Activated T-cell treated with anti-CD3 and anti-CD28 coated beads, Interleukin-2, amount 50 U/mL, for 4 hours (primary cell): Measurements from ENCODE around the gene HELZ2. TPM values are rescaled to one million over a fixed set of nuclear protein-coding genes. Genes with fewer than 3 reads are reported as not detected.
"Not testable (repeated sequence)": the region's sequence is repeated elsewhere in the genome, so short reads cannot be mapped to it uniquely, and the experiment has no call there.

Experiments used
- ATAC-seq, 2 donors: fragments of 200-7000 bp; cut with Tn5 transposase; one replicate each; pipeline ENCODE4 v1.10.0; 2021
- DNase-seq: peaks from one replicate; pipeline ENCODE4 v3.0.0-alpha.2; 2020
- H3K27me3 Mint-ChIP-seq: one replicate; pipeline ENCODE4 v1.8.0; 2021; ENCODE audit warnings: low read depth, mixed read lengths
- H3K36me3 Mint-ChIP-seq: one replicate; pipeline ENCODE4 v1.8.0; 2022; ENCODE audit warnings: mixed read lengths; ENCODE audit not compliant: insufficient read depth
- H3K4me1 Mint-ChIP-seq: one replicate; pipeline ENCODE4 v1.8.0; 2021; ENCODE audit warnings: low read depth, mixed read lengths
- H3K4me3 Mint-ChIP-seq: one replicate; pipeline ENCODE4 v1.8.0; 2021; ENCODE audit warnings: mild to moderate bottlenecking, moderate library complexity, mixed read lengths
- H3K9me3 Mint-ChIP-seq: one replicate; pipeline ENCODE4 v1.8.0; 2021; ENCODE audit warnings: mixed read lengths
- total RNA-seq, 3 donors: library from RNA; stranded (reverse); gene quantifications; one replicate each; pipeline ENCODE4 v1.2.1, GENCODE V29; 2021

HELZ2 gene
- total RNA-seq, 3 donors from 2014 or later: 7.4 to 11.9 (median 7.8) TPM

DNA sequence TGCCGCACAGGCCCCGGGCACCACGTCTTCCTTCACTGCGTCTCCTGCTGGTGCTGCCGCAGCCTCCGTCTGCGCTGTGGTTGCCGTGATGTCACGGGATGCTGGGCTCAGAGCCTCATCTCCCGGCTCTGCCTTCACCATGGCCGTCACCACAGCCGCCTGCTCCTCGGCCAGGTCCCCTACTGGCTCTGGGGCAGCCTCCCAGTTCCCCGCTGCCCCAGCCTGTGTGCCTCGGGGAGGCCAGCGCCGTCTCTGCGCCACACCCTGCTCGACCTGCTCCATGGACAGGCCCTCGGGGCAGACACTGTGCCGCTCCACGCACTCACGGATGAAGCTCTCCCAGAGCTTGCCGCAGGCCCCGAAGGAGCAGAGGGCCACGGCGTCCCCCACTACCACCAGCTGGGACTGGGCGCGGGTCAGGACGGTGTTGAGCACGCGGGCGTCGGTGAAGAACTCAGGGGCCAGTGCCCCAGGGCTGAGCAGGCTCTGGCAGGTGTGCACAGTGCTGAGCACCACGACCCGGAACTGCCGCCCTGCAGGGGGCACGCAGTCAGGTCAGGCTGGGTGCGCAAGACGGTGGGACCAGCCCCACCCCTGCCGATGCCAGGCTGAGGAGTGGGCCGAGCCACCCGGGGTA lies 8.2 kb downstream of the HELZ2 start:
- H3K36me3 Mint-ChIP-seq: peaks cover 5% of the 10 kb centered on the region
- H3K4me3 Mint-ChIP-seq: no peak overlapping the region
- H3K27me3 Mint-ChIP-seq: no peaks in the 10 kb centered on the region
- no peak for ATAC-seq
- DNase-seq: no peak
- H3K4me1 Mint-ChIP-seq: peaks cover 20% of the 10 kb centered on the region
- H3K9me3 Mint-ChIP-seq: no peaks in the 10 kb centered on the region

DNA sequence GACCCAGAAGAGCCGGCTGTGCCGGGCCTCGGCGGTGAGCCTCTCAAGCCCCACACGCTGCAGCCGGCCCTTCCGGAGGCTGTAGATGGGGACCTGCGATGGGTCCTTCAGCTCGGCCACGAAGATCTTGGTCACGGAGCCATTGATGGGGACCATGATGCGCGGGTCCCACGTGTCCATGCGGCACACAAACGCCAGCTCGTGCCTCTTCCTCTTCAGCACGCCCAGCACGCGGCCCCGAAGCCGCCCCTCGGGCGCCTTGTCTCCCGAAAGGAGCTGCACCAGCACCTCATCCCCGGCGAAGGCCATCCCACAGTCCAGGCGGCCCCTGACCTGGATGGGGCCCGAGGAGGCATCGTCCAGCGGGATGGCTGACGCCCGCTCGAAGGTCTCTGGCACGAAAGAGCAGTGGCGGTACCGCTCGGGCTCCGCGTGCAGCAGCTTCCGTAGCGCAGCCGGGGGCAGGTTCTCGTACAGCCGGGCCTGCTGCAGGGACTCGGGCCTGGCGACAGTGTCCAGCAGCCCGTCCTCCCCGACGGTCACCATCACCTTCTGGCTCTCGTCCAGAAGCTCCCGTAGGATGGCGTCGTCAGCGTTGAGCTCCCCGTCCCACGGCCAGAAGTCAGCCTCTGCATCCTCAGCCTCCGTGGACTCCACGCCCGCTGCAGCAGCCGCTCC lies 8.9 kb downstream of the HELZ2 start:
- peaks cover 9% of the 10 kb centered on the region for H3K36me3 Mint-ChIP-seq
- H3K4me1 Mint-ChIP-seq: peaks cover 21% of the 10 kb centered on the region
- DNase-seq (no peak), ATAC-seq (no peak)
- no peaks in the 10 kb centered on the region for H3K9me3 Mint-ChIP-seq
- H3K4me3 Mint-ChIP-seq: no peak overlapping the region
- H3K27me3 Mint-ChIP-seq: no peaks in the 10 kb centered on the region

DNA sequence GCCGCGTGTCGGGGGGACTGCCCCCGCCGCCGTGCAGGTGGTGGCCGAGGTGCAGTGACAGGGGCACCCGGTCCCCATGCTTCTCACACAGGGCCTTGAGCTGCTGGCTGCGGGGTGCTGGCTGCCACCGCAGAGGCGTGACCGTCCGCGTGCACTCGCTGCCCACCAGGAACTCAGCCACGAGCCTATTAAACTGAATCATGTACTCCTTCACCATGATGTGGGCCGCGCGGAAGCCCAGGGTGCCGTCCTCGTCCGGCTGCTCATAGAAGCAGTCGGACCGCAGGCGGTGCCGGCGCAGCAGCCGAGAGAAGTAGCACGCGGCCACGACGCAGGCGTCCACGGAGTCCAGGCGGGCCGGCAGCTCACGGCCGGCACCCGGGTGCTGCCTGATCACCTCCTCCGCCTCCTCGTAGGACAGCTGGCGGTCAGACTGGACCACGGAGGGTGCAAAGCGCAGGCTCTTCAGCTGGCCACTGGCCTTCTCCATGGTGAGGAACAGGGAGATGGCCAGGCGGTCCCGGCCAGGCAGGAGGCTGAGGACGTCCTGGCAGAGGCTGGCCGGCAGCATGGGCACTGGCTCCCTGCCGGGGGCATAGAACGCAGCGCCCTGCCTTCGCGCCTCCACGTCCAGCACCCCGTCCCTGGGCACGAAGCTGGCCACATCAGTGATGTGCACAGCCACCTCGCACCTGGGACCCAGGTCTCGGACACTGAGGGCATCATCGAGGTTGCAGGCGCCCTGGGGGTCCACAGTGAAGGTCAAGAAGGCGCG lies 9.8 kb downstream of the HELZ2 start:
- peaks cover 19% of the 10 kb centered on the region for H3K4me1 Mint-ChIP-seq
- no peak for DNase-seq
- no peaks in the 10 kb centered on the region for H3K9me3 Mint-ChIP-seq
- H3K27me3 Mint-ChIP-seq: no peaks in the 10 kb centered on the region
- H3K36me3 Mint-ChIP-seq: peaks cover 9% of the 10 kb centered on the region
- ATAC-seq: no peak
- no peak overlapping the region for H3K4me3 Mint-ChIP-seq

DNA sequence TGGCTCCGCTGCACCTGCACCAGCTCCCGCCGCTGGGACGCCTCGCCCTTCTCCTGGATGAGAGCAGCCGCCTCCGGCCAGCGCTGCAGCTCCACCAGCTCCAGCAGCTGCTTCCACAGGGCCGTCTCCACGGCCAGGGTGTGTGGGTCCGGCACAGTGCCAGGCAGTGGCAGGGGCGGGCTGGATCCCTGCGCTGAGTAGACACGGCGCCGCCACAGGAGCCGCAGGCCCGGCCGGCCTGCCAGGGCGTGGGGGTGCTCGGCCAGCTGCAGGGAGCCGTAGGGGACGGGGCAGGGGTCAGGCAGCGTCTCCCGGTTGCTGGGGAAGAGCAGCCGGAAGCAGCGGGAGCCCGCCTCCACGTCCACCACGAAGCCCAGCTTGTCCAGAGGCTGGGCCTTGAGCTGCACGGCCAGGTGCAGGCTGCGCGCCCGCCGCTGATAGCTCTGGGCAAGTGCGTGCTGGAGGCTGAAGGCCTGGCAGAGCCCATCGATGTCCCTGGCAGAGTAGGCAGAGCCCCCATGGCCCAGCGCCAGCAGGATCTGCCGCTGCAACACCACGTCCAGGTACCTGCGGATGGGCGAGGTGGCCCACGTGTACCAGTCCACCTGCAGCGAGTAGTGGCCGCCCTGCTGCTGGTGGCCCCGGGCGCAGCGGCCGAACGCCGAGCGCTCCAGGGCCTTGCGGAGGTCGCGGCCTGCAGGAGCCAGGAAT lies 10.7 kb downstream of the HELZ2 start:
- Mint-ChIP-seq H3K9me3 (no peaks in the 10 kb centered on the region), H3K4me3 (no peak overlapping the region), H3K4me1 (peaks cover 15% of the 10 kb centered on the region), H3K27me3 (no peaks in the 10 kb centered on the region), H3K36me3 (peaks cover 12% of the 10 kb centered on the region)
- DNase-seq (no peak), ATAC-seq (no peak)

DNA sequence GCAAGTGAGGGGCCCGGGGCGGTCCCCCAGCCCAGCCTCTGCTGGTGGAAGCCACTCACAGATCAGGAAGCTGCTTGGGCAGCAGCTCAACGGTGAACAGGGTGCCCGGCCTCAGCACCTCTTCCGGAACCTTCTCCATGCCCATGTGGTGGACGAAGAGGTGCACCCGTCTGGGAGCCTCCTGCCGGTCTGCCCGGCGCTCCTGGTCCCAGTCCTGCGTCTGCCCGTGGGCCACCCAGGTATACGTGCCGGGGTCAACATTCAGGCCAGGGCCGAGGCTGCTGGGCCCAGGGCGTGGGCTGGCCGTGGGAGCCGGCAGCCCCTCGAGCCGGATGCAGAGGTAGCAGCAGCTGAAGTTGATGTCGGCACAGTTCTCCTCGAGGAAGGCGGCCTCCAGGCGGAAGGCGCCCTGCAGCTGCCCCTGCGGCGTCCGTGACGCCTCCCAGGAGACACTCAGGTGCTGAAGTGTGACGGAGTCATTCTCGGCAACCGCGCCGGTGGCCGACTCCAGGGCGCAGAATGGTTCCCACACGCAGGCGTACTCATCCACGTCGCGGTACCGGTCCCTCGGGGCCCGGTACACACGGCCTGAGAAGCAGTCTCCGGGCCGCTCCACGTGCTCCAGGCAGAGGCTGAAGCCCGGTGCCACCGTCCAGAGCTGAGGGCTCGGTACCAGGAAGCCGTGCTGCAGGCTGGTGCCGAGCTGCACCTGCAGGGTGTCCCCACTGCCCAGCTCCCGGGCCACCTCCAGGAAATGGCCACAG lies 11.4 kb downstream of the HELZ2 start:
- Mint-ChIP-seq H3K27me3 (no peaks in the 10 kb centered on the region), H3K9me3 (no peaks in the 10 kb centered on the region), H3K36me3 (peaks cover 12% of the 10 kb centered on the region), H3K4me1 (peaks cover 7% of the 10 kb centered on the region), H3K4me3 (no peak overlapping the region)
- DNase-seq: no peak
- no peak for ATAC-seq

DNA sequence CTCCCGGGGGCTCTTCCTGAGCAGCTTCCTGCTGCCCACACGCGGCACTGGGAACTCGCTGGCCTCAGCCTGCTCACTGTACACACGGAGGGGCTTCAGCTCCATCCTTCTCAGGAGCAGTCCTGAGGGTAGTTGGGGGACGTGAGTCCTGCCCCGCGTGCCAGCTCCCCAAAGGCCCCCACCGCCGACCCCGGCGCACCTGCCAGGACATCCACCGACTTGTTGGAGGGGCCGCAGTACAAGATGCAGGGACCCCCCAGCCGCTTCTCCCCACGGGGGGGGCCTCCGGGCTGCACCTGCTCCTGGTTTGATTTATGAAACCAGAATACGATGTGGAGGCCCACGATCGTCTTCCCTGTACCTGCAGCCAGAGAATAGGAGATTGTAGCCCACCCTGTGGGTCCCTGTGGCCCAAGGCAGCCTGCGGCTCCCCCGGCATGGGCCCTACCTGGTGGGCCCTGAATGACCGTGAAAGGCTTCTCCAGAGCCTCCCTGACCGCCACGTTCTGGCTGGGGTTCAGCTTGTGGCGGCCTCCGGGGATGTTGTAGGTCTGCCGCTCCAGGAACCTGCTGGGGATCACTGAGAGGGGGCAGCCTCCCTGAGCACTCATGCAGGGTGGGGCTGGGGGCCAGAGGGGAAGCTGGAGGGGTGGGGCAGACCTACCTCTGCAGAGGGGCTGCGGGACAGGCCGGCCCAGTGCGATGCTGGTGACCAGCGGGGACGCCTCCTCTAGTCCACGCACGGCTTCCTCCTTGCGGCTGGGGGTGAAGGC lies 12.2 kb downstream of the HELZ2 start:
- ATAC-seq: no peak
- peaks cover 12% of the 10 kb centered on the region for H3K36me3 Mint-ChIP-seq

DNA sequence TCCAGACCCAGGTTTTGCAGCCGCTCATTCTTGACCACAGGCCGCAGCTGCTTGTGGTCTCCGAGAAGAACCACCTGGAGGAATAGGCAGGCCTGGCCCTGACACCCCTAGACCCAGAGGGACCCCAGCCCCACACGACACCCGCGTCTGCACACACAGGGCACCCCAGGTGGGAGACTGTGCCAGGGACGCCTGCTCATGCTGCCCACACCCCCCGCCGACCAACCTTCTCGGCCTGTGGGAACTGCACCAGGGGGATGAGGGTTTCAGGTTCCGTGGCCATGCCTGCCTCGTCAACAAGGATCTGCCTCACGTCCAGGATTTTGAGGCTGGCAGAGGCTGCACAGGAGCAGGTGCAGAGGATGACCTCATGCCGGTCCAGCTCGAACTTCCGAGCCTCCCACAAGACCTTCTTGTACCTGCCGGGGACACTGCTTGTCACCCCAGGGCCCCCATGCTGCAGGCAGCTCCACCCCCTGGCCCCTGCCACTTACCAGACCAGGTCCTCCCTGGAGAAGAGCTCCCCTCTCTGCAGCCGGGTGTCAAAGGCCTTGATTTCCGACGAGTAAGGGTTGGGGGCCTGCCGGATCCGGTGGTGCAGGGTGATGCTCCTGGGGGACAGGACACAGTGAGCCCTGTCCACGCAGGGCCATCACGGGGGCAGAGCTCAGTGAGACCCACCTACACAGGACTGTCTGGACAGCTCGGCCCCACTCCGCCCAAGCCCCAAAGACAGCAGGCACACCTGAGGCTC lies 13.0 kb downstream of the HELZ2 start:
- Mint-ChIP-seq H3K4me3 (no peak overlapping the region), H3K9me3 (no peaks in the 10 kb centered on the region), H3K4me1 (peaks cover 1% of the 10 kb centered on the region), H3K36me3 (peaks cover 12% of the 10 kb centered on the region), H3K27me3 (no peaks in the 10 kb centered on the region)
- no peak for DNase-seq
- no peak for ATAC-seq

More for the DNA sequence above, 12.2 kb downstream of the HELZ2 start:
- Mint-ChIP-seq H3K4me3 (no peak overlapping the region), H3K27me3 (no peaks in the 10 kb centered on the region), H3K4me1 (peaks cover 1% of the 10 kb centered on the region), H3K9me3 (no peaks in the 10 kb centered on the region)
- DNase-seq: no peak

DNA sequence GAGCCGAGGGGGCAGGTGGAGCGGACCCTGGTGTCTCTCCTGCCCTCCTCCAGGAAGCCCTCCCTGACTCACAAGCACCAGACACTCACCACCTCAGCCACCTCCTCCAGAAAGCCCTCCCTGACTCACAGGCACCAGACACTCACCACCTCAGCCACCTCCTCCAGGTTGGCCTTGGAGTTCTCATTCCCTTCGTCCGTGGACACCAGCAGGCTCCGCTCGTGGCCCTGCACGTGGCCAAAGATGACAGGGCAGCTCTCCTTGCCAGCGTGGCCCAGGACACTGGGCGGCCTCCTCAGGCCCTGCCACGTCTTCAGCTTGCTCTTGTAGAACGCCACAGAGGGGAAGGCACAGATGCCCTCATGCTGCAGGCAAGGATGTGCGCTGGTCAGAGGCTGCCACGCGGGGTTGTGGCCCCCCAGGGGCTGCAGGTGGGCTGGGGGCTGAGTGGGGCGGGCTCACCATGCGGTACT lies 13.7 kb downstream of the HELZ2 start:
- H3K9me3 Mint-ChIP-seq: no peaks in the 10 kb centered on the region
- no peak overlapping the region for H3K4me3 Mint-ChIP-seq
- H3K27me3 Mint-ChIP-seq: no peaks in the 10 kb centered on the region
- H3K36me3 Mint-ChIP-seq: peaks cover 9% of the 10 kb centered on the region
- DNase-seq (no peak), ATAC-seq (peak; percentile 39 to 76)
- peaks cover 1% of the 10 kb centered on the region for H3K4me1 Mint-ChIP-seq

DNA sequence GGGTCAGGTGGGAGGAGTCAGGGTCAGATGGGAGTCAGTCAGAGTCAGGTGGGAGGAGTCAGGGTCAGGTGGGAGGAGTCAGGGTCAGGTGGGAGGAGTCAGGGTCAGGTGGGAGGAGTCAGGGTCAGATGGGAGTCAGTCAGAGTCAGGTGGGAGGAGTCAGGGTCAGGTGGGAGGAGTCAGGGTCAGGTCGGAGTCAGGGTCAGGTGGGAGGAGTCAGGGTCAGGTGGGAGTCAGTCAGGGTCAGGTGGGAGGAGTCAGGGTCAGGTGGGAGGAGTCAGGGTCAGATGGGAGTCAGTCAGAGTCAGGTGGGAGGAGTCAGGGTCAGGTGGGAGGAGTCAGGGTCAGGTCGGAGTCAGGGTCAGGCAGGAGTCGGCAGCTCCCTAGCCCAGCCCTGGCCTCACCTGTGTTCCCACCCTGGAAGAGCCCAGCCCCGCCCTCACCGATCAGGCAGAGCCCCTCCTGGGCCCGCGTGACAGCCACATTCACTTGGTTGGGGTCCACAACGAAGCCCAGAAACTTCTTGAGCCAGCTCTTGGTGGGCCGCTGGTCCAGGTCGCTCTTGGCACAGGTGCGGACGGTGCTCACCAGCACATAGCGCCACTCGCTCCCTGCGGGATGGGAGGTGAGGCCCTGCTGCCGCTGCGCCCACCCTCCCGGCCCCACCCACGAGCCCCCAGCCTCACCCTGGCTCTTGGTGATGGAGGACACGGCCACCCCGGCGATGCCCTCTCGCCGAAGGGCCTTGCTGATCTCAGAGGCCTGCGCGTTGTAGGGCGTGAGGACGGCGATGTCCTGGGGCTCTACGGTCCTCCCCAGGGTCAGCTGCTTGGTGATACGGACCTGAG lies 14.3 kb downstream of the HELZ2 start:
- DNase-seq, H3K27me3 Mint-ChIP-seq, H3K4me3 Mint-ChIP-seq, H3K4me1 Mint-ChIP-seq, H3K36me3 Mint-ChIP-seq, H3K9me3 Mint-ChIP-seq: not testable (repeated sequence)
- ATAC-seq: peak in 1 of 2 donors; percentile 9

DNA sequence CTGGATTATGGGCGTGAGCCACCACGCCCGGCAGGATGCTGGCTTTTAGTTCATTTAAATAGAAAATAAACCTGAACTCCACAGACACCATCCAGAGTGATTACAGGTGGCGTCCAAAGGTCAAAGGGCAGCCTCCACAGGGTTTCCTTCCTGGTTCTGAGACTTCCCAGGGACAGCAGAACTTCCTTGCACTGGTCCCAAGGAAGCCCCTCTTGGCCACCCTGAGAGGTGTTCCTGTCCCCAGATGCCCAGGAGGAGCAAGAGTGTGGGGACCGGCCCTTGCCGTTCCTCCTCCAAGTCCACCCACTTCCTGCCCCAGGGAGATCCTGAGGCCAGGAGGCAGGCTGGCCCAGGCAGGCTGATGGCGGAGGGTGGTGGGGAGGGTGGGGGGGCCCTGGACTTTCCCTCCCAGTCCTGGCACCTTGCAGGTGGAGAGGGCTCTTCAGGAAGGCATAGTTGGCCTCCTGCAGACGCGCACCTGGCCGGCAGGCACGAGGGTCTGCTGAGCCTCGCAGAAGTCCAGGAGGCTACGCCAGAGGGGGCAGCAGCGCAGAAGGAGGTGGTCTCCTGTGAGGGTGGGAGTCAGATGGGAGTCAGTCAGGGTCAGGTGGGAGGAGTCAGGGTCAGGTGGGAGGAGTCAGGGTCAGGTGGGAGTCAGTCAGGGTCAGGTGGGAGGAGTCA lies 15.1 kb downstream of the HELZ2 start:
- Mint-ChIP-seq H3K9me3 (no peaks in the 10 kb centered on the region), H3K36me3 (peaks cover 7% of the 10 kb centered on the region), H3K27me3 (no peaks in the 10 kb centered on the region), H3K4me3 (no peak overlapping the region), H3K4me1 (peaks cover 1% of the 10 kb centered on the region)
- DNase-seq: no peak
- no peak for ATAC-seq

DNA sequence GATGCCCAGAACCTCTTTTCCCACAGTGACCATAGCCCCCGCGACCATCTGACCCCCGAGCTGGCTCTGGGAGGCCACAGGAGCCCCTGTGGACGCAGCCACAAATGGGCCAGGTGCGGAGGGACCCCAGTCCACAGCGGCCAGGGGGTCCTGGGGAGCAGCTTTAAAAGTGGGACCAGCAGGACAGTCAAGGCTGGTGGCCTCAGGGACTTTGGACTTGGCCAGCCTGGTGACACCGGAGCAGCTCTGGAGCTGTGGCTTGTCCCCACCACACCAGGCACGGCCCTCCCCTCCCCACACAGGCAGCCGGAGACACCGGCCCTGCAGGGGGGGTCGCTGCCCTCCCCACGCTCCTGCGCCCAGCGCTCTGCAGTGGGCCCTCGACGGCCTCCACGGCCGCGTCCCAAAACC lies 16.6 kb downstream of the HELZ2 start:
- DNase-seq (no peak), ATAC-seq (no peak)
- H3K36me3 Mint-ChIP-seq: peaks cover 7% of the 10 kb centered on the region
- peaks cover 8% of the 10 kb centered on the region for H3K4me1 Mint-ChIP-seq
- H3K4me3 Mint-ChIP-seq: no peak overlapping the region
- no peaks in the 10 kb centered on the region for H3K9me3 Mint-ChIP-seq
- no peaks in the 10 kb centered on the region for H3K27me3 Mint-ChIP-seq
